NCI-H2227 treated with DMSO at 0.1 percent for 48 hours (cell line): Measurements from ENCODE around the gene ZNF808.
"Not testable (repeated sequence)": the region's sequence is repeated elsewhere in the genome, so short reads cannot be mapped to it uniquely, and the experiment has no call there.

ENCODE experiments used
- DNase-seq: peaks from one replicate; lab custom pipeline; 2025; lab: John Stamatoyannopoulos, UW

ZNF808 gene

GRCh38 chr19:52536448-52536800, 9.0 kb downstream of the ZNF808 start:
- no peak for DNase-seq

DNA sequence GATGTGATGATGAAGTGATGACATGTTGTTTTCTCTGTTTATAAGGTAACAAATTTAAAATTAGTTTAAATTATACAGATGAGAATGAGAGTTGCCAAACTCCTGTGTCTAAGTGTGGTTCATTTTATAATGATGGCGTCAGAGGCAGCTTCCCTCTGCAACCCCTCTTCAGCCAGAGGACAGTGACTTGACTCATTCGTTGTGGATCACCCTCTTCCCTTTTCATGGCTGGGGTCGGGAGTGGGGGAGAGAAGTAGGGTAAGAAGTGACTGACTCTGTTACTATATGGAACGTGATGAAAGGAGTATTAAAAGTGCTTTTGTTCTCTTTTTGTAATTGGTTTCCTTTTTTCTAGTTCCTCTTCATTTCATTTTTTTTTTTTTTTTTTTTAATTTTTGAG, 11.3 kb downstream of the ZNF808 start:
- not testable (repeated sequence) for DNase-seq

GRCh38 chr19:52541176-52541575, 13.7 kb downstream of the ZNF808 start:
- not testable (repeated sequence) for DNase-seq

DNA sequence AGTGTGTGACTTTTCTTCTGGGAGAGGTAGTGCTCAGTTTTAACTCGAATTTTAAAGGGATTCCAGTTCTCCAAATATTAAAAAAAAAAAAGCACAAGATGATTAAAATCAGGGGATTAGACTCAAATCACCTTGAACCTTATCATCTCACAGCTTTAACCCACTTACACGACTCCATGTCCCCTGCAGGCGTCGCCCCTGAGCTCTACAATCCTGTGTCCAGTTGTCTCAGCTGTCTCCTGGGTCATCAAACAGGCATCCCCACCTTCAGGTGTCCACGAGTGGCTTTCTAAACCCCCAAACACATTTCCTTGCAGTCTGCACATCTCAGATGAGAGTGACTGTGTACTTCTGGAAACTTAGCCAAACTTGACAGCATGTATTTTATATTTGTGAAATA, 14.1 kb downstream of the ZNF808 start:
- DNase-seq: no peak

DNA sequence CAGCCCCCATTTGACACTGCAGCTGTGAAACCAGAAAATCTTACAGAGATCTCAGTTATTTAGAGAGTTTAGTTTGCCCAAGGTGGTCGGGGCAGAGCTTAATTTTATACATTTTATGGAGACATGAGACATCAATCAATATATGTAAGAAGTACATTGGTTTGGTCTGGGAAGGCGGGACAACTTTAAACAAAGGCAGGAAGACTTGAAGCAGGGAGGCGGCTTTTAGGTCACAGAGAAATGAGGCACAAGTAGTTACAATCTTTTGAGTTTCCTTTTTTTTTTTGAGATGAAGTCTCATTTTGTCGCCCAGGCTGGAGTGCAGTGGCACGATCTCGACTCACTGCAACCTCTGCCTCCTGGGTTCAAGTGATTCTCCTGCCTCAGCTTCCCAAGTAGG, 15.1 kb downstream of the ZNF808 start:
- DNase-seq: not testable (repeated sequence)

GRCh38 chr19:52542984-52543664, 15.7 kb downstream of the ZNF808 start:
- no peak for DNase-seq

DNA sequence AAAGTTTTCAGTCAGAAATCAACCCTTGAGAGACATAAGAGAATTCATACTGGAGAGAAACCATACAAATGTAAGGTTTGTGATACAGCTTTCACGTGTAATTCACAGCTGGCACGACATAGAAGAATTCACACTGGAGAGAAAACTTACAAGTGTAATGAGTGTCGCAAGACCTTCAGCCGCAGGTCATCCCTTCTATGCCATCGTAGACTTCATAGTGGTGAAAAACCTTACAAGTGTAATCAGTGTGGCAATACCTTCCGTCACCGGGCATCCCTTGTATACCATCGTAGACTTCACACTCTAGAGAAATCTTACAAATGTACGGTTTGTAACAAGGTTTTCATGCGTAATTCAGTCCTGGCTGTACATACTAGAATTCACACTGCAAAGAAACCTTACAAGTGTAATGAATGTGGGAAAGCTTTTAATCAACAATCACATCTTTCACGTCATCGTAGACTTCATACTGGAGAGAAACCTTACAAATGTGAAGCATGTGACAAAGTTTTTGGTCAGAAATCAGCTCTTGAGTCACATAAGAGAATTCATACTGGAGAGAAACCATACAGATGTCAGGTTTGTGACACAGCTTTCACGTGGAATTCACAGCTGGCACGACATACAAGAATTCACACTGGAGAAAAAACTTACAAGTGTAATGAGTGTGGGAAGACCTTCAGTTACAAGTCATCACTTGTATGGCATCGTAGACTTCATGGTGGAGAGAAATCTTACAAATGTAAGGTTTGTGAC, 26.9 kb downstream of the ZNF808 start:
- DNase-seq: no peak

- no peak for DNase-seq
Observed at GRCh38 chr19:52557231-52557995, 29.9 kb downstream of the ZNF808 start.

- DNase-seq: not testable (repeated sequence)
Observed at GRCh38 chr19:52558732-52559445, 31.4 kb downstream of the ZNF808 start.

DNA sequence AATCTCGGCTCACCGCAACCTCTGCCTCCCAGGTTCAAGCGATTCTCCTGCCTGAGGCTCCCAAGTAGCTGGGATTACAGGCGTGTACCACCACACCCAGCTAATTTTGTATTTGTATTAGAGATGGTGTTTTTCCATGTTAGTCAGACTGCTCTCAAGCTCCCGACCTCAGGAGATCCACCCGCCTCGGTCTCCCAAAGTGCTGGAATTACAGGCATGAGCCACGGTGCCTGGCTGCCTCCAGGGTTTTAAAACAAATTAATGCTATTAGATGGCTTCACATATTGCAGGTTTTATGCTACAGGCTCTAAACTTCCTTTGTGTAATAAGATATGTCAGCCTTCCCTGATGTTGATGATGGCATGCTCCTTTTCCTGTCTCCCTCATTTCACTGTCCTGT, 34.1 kb downstream of the ZNF808 start:
- not testable (repeated sequence) for DNase-seq

- DNase-seq: no peak
Observed at GRCh38 chr19:52566121-52566520, 38.7 kb downstream of the ZNF808 start.

DNA sequence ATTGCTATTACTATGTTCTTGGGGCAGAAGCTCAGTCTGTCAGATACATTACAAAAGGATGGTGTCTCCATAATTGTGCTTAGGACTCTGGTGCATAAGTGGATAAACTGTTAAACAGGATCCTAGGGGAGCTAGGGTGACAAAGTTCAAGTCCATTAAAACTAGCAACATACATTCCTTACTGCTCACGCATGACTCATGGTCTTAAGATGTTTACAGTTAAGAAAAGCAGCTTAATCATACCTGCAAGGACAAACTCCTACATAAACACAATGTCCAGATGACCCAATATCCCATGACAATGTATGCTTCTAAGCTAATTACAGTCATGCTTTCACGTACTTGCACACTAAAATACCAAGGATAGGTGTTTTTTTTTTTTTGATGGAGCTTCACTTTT, 39.1 kb downstream of the ZNF808 start:
- DNase-seq: no peak

- DNase-seq: no peak
Observed at GRCh38 chr19:52567921-52568320, 40.5 kb downstream of the ZNF808 start.

GRCh38 chr19:52569638-52569999, 42.2 kb downstream of the ZNF808 start:
- not testable (repeated sequence) for DNase-seq

DNA sequence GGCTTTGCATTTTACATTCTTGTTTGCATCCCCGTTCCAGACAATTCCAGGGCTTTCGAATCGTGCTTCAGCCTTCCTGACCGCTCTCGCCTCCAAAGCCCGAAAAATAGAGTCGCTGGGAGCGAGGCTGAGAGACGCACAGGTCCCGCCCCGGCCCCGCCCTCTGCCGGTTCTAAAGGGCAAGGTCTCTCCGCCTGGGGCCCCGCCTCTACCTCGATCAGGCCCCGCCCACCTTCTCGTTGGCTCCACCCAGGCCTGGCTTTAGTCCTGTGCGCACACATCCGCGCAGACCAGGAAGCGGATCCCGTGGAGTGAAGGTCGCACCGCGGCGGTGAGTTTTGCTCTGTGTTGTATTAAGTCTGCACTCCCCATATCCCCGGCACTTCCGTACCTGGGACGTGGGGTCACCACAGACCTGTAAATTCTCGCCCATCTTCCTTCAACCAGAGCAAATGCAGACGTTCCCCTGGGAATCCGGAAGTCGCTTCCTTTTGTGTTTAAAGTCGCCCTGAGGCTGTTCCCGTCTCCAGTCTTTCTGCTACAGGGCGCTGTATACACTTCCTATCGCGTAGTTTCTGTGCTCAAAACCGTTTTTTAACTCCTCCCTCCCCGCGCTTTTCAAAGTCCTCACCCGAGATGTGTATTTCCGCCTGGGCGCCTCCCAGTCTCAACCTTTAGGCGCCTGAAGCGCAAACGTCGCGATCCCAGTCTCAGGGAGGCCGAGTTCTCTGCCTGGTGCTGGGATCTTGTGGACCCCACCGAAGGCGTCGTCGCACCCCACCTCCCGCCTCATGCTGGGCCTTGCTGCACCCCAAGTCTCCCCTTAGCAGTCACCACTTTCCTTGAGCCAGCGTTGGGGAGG, 42.8 kb downstream of the ZNF808 start, which contains the start of gene ZNF701:
TSS of gene ZNF701 (plus strand) at position 288 of the 862 bp plus-strand sequence. CDS start 3,861 bp downstream, outside the sequence.
- DNase-seq: peak; percentile 78

DNA sequence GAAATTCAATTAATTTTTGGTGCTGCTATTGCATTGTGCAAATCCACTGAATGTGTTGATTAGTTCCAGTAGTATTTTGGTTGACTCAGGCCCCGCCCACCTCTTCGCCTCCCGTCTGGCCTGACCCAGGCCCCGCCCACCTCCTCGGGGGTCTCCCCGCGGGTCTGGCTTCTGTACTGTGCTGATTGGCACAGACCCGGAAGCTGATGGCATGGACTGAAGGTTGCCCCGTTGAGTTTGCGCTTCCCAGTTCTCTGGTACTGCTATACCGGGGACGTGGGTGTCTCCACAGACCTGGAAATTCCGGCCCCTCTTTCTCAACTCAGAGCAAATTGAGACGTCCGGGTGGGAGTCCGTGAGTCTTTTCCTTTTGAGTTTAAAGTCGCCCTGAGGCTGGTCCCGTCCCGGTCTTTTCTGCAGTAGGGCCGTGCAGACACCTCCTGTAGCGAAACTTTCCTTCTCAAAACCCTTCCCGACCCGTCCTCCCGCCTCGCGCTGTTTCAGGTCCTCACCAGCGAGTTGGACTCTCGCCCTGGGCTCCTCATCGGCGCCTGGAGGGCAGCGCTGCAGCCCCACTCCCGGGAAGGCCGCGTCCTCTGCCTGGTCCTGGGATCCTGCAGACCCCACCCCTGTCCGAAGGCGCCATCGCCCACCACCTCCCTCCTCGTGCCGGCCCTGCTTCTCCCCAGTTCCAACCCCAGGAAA, 57.4 kb downstream of the ZNF808 start:
- no peak for DNase-seq

- no peak for DNase-seq
Observed at GRCh38 chr19:52585604-52586003, 58.1 kb downstream of the ZNF808 start.

GRCh38 chr19:52590728-52591127, 63.3 kb downstream of the ZNF808 start:
- DNase-seq: no peak

DNA sequence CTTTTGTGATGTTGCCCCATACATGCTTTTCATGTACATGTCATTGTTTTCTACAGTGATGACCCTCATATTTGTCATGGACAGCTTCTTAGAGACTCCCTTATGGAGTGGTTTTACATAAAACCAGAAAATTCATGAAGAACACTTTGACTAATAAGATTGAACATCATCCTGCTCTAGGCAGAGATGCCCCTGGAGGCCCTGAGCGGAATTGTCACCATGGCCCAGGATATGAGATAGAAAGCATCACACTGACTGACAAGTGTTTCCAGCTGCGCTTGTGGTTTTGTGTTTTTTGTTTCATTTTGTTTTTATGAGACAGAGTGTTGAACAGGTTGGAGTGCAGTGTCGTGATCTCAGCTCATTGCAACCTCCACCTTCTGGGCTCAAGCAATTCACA, 64.8 kb downstream of the ZNF808 start:
- no peak for DNase-seq

GRCh38 chr19:52593441-52593840, 66.0 kb downstream of the ZNF808 start:
- DNase-seq: not testable (repeated sequence)

DNA sequence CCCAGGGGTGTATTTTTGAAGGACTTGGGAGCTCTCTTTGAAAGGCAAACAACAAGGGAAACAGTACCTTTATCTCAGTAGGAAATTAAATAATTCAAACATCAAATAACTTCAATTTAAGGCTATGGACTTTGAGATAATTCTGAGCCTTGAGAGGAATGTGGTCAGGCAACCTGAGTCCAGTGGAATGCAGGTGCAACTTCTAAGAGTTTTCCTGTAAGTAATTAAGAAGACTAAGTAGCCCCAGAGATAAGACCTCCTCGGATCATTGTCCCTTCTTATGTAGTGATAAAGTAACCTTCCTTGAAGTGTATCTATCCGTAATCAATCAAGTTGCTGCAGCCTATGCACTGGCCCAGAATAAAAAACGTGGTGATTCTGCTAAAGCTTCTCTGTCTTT, 71.8 kb downstream of the ZNF808 start:
- no peak for DNase-seq
